HG03439 (cell line): ENCODE data around the gene ARHGEF18.
A peak's percentile ranks its signal among the peaks of the same experiment; 100 is the strongest.
"Not testable (repeated sequence)": the region's sequence is repeated elsewhere in the genome, so short reads cannot be mapped to it uniquely, and the experiment has no call there.

Experiments used
- ATAC-seq: cut with Tn5 transposase; IDR thresholded peaks from one replicate; pipeline ENCODE4 v1.9.1; 2021; ENCODE audit warnings: mild to moderate bottlenecking, moderate library complexity; ENCODE audit not compliant: unreplicated experiment

Gene ARHGEF18

DNA sequence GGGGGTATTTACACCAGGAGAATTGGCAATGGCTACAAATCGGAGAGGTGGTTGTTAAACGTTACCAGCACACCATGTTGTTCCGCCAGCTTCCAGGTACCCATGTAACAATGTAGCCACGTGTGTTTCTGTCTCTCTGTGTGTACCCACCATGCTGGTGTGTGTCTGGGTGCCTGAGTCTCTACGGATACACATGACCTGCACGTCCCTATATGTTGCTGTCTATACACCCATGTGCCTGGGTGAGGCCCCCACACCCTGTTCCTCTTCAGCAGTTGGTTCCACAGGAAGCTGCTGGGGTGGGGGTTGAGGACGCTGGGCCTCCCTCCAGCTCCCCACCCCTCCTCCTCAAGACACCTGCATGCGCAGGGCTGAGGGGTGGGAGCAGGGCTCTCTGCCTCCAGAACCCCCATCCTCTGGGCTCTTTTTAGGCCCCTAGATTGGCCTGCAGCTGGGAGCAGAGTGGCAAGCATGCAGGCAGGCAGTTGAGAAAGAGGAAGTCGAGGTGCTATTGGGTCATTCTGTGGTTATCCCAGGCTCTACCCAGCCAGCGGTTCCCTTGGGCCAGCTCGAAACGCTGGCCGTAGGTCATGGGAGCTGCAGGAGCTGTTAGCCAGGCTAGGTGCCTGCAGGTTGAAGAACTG lies at the start of gene ARHGEF18:
TSS of gene ARHGEF18 (plus strand) at position 351 of the 644 bp plus-strand sequence. CDS start 13,954 bp downstream, outside the sequence.
- ATAC-seq = no peak

DNA sequence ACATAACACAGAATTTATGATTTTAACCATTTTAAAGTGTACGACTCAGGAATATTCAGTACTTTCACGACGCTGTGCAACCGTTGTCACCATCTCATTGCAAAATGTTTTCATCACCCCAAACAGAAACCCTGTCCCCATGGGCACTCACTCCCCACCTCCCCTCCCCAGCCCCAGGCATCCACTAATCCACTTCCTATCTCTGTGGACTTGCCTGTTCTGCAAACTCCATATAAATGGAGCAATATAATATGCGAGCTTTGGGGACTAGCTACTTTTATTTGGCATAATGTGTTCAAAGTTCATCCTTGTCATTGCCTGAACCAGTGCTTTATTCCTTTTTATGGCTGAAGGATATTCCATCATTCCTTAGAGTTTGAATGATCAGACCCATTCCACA lies 47.2 kb upstream of the ARHGEF18 start:
- no peak for ATAC-seq

DNA sequence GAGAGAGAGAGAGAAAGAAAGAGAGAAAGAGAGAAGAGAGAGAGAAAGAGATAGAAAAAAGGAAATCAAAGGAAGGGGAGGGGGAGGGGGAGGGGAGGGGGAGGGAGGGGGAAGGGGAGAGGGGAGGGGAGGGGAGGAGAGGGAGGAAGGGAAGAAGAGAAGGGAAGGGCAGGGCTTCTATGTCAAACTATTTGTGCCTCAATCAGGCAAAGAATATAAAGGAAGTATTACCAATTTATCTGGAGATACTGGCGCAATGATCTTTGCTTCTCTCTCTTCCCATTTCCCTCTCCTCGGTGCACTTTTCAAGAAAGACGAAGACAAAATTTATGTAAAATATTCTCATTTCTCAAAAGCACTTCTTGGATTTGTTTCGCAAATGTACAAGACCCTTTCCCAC lies 45.3 kb upstream of the ARHGEF18 start:
- no peak for ATAC-seq

DNA sequence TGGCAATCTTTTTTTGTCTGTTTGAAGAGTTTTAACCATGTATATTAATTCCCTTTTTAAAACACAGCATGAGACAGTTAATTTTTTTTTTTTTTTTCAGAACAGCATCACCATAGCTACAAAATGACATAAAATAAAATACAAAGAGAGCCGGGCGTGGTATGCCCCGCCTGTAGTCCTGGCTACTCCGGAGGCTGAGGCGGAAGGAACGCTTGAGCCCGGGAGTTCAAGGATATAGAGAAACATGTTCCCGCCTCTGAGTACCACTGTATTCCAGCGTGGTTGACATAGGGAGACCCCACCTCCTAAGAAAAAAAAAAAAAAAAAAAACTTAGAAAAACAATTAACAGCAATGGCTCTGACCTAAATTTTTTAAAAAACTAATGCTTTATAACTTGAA lies 44.5 kb upstream of the ARHGEF18 start:
- no peak for ATAC-seq

DNA sequence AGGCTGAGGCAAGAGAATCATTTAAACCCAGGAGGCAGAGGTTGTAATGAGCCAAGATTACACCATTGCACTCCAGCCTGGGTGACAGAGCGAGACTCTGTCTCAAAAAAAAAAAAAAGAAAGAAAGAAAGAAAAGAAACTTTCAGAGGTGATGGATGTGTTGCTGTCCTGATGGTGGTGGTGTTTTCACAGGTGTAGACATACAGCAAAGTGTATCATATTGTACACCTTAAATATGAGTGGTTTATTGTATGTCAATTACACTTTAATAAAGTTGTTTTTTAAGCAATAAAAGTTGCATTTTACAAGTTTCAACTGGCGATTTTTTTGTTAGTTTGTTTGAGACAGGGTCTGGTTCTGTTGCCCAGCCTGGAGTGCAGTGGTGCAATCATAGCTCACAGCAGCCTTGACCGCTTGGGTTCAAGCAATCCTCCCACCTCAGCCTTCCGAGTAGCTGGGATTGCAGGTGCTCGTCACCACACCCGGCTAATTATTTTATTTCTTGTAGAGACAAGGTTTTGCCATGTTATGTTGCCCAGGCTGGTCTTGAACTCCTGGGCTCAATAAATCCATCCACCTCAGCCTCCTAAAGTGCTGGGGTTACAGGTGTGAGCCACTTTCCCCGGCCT lies 41.0 kb upstream of the ARHGEF18 start:
- ATAC-seq = no peak

DNA sequence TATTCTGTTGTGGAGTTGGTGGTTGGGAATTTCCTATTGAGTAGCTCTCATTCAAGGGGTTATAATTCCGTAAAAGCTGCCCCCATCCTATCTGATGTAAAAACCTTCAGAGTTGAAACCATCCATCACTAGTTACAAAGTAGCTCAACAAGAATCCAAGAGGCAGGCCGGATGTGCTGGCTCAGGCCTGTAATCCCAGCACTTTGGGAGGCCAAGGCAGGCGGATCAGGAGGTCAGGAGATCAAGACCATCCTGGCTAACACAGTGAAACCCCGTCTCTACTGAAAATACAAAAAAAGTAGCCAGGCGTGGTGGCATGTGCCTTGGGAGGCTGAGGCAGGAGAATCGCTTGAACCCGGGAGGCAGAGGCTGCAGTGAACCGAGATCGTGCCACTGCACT lies 40.4 kb upstream of the ARHGEF18 start:
- not testable (repeated sequence) for ATAC-seq

DNA sequence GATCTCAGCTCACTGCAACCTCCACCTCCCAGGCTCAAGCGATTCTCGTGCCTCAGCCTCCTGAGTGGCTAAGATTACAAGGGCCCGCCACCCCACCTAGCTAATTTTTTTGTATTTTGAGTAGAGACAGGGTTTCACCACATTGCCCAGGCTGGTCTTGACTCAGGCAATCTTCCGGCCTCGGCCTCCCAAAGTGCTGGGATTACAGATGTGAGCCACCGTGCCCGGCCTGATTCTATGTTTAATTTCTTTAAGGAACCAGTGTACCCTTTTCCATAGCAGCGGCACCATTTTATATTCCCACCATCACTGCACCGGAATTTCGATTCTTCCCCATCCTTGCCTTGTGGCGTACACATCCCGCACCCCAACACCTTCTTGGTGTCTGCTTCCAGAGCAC lies 36.8 kb upstream of the ARHGEF18 start:
- no peak for ATAC-seq

DNA sequence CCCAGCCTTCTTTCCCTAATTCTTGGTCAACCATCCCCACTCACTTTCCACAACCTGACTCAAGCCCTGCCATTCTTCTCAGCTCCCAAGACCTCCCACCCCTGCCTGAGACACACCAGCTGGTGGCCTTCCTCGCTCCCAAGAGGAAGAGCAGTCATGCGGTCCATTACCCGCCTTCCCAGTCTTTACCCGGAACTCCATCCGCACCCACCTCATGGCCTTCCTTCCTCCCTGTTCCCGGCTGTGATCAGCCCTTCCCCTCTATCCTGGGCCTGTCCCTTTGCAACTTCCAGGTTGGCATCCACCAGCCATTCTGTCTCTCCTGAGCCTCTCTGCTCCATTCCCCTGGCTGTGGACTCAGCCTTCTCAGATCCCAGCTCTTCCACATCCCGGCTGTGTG lies 35.9 kb upstream of the ARHGEF18 start:
- no peak for ATAC-seq

DNA sequence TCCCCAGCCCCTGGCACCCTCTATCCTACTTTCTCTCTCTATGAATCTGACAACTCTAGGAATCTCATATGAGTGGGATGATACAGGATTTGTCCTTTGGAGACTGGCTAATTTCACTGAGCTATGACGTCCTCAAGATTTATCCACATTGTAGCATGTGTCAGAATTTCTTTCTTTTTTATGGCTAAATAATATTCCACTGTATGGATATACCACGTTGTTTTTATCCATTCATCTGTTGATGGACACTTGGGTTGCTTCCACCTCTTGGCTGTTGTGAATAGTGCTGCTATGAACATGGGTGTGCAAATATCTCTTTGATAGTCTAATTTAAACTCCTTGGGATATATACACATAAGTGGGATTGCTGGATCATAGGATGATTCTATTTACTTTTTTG lies 30.6 kb upstream of the ARHGEF18 start:
- ATAC-seq = no peak

DNA sequence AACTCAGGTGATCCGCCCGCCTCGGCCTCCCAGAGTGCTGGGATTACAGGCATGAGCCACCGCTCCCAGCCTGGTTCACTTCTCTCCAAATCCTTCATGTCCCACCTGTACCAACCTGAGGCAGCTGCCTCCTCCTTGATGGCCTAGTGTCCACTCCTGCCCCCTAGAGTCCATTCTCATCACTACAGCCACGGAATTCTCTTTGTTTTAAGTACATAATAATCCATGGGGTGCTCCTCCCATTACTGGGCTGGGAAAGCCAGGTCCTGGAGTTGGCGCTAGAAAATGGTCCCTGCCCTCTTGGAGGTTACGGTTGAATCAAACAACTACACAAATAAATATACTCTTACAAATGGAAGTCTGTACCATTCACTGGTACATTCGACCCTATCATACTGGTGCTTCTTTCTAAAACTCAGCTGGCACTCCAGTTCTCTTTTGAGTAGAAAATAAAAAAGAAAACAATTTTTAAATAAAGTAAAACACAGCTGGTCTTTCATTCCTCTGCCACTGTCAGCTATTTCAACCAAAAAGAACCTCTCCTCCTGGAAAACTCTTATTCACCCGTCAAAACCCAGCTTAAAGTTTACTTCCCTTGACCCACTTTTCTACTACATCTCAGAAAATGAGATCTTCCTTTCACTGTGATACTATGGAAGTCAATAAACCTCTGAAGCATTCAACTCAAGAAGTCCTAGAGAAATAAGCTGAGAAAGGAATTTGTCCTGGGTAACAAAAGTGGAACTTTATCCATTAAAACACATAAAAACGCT lies 22.4 kb upstream of the ARHGEF18 start:
- ATAC-seq = no peak

DNA sequence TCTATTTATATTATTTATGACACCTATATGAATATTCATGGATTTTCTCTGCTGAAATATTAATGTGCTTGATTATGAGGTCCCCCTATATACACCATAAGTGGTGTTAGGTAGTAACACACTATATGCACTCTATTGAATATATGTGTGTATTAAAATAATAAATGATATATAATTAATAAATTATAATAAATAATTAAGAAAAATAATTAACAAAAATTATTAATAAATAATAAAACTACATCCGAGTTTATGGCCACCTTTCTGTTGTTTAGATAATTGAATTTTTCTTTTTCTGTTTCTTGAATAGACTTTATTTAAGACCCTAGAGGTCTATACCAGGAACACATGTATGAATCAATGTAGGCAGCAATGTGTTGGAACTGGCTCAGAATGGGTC lies 20.9 kb upstream of the ARHGEF18 start:
- ATAC-seq = no peak

DNA sequence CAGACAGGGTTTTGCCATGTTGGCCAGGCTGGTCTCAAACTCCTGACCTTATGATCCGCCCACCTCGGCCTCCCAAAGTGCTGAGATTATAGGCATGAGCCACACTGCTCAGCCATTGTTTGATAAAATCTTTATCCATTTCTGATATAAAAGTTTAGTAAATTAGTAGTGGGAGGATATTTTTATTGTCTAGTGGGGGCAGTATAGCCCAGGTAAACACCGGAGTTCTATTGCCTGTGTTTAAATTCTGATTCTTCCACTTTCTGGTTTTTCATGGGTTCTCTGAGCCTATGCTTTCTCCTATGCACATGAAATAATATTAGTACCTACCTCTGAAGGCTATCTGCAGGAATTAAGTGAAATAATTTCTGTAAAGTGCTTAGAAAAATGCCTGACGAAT lies 20.1 kb upstream of the ARHGEF18 start:
- ATAC-seq = no peak

DNA sequence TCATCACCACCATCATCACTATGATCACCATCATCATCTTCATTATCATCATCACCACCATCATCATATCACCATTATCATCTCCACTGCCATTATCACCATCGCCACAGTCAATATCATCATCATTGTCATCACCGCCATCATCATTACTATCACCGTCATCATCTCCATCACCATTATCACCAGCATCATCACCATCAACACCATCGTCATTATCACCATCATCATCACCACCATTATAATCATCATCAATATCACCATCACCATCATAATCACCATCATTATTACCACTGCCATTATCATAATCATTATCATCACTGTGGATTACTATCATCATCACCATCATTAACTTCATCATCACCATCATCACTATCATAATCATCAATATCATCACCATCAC lies 17.3 kb upstream of the ARHGEF18 start:
- no peak for ATAC-seq

DNA sequence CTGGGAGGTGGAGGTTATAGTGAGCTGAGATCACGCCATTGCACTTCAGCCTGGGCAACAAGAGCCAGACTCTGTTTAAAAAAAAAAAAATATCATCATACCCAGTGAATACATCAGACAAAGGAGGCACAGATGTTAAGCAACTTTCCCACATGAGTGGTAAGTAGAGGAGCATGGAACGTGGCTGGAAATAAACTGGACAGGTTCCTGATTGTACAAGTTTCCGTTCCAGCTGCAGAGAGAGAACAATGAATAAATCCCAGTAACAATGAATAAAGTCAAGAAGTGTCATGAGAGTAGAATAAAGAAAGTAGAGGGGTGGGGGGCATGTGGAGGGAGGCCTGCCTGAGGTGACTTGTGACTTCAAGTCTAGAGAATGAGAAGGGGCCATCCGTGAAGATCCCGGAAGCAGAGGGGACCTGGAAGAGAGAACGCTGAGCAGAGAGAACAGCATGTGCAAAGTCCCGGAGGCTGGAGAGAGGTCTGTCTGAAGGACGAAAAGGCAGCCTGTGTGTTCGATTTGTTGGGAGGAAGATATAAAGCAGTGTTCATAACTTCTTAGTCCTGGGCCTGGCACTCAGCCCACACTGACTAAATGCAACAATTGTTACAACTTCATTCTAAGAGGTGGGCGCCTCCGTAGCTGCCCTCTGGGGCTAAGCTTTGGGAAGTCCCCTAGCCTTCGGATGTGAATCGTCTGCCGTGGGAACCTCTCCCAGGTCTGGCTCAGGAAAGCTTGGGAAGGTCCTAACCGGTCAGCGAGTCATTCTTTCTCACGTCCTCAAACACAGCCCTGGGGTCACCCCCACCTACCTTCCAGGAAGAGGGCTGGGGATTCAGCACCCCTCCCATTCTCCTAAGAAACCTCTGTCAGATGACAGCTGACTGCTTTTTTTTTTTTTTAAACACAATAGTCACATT lies 15.3 kb upstream of the ARHGEF18 start:
- ATAC-seq = no peak

DNA sequence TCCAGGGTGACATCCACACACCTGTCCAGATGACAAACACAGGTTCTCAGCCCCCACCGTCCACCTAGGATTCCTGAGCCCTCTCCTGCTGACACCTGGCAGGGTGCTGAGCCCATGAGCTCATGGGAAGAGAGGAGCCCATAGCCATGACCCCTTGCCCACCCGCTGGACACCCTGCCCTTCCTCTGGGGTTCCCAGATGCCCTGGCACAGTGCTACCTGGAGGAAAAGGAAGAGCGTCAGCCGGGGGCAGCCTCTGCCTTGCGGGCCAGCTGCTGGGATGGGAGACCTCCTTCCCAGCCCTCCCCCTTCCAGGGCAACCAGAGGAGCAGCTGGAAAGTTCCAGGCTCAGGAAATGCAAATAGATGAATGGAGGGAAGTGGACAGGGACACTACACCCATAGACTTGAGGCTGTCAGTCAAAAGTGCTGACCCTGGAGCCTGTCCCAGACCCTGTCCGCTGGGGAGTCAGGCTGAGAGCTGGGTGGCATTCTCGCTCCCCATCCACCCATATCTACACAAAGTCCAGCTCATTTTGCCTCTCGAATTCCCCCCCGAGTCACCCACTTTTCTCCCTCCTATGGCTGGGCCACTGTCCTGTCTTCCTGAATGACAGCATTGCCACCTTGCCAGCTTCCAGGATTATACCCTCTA lies 12.3 kb upstream of the ARHGEF18 start:
- no peak for ATAC-seq

DNA sequence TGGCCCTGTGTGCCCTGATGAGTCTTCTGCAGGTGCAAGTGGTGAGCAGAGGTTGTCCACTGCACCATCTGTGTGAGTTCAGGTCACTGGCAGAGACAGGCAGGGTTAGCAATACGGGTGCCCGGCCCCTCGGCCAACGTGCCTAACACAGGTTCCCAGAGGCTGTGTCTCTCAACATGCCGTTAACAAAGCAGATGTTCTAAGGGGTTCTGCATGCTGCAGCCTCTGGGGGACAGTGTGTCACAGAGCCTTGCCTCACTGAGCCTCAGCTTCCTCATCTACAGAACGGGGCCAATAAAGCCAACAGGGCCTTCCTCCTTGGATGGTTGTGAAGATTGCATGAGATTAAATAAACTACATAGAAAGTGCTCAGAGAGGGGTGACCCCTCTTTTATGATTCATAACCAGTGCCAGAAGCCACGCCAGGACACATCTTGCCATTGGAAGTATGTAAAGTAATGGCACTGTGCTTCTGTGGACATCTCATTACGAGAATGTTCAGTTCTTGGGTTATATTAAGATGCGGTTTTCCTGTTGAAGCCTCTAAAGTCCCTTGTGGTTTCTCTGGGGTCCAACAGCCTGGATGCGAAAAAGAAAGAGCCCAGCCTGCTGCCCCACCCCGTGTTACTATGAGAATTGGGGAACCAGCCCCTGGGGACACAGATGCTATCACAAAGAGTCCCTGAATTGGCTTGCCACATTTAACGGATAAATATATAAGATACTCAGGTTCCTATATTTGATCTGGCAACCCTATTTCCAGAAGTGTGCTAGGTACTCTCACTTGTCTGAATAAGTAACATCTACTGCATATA lies 11.2 kb upstream of the ARHGEF18 start:
- ATAC-seq = peak; percentile 68

DNA sequence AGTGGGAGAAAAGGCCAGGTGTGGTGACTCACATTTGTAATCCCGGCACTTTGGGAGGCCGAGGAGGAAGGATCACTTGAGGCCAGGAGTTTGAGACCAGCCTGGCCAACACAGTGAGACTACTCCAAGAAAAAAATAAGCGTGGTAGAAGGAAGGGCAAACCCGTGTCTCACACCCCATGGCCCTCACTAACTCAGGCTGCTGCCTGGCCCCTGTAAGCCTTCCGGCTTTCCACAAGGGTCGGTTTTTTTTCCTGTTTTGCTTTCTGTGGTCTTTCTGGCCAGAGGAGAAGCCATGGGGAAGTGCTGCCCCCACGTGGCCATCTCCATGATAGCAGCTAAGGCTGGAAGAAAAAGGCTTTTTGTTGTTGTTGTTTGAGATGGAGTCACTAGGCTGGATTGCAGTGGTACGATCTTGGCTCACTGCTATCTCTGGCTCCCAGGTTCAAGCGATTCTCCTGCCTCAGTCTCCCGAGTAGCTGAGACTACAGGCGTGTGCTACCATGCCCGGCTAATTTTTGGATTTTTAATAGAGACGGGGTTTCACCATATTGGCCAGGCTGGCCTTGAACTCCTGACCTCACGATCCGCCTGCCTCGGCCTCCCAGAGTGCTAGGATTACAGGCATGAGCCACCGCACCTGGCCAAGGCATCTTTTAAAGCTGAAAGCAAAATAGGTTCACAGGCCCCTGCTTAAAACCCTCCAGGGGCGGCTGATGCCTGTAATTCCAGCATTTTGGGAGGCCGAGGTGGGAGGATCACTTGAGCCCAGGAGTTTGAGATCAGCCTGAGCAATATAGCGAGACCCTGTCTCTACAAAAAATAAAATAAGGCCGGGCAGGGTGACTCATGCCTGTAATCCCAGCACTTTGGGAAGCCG lies 7.5 kb upstream of the ARHGEF18 start:
- ATAC-seq = no peak

DNA sequence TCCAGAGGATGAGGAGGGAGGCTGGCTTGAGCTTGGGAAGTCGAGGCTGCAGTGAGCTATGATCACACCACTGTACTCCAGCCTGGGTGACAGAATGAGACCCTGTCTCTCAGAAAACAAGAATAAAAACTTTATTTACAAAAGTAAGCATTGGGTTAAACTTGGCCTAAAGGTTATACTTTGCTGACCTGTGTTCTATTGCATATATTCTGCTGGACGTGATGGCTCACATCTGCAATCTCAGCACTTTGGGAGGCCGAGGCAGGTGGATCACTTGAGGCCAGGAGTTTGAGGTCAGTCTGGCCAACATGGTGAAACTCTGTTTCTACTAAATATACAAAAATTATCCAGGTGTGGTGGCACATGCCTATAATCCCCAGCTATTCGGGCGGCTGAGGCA lies 6.6 kb upstream of the ARHGEF18 start:
- ATAC-seq = no peak

DNA sequence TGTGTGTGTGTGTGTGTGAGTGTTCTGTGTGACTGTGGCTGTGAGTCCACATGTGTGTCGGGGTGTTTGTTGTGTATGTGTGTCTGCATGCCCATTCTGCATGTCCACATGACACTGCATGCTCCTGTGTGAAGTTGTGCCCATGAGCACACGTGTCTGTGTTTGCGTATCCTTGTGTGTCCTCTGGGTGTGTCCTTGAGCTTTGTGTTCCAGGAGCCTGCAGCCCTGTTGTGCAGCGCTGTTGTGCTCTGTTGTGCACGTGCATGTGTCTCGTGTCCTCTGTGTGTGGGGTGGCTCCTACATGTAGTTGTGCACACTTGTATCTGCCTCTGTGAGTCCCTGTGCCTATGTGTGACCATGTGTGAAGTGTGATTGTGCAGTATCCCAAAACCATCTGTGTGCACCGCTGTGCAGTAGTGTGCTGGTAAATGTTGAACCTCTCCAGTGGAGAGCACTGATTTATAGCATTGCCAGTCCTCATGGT lies 2.2 kb upstream of the ARHGEF18 start:
- ATAC-seq = no peak
